Measurements from ENCODE around the gene IGIP.
"Not testable (repeated sequence)": the region's sequence is repeated elsewhere in the genome, so short reads cannot be mapped to it uniquely, and the experiment has no call there.

The IGIP gene

DNA sequence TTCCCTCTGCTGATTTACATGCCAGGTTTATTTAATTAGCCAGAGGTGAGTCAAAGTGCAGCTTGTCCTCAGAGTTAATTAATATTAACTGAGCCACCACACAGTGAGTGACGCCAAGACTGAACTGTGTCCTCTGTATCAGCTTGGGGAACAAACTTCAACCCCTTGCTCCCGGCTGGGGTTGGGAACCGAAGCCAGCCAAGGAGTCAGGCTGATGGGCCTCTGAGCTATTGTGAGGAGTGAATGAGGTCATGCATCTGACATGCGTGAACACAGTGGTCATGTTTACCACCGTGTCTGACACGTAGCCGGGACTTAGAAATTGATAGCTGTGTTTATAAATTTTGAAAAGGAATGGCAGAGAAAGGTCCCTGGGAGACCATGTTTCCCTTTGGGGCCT lies 17.1 kb downstream of the IGIP start:
- DNase-seq, result no peak

GRCh38 chr5:140143521-140144258 lies 18.0 kb downstream of the IGIP start:
- no peak for DNase-seq

DNA sequence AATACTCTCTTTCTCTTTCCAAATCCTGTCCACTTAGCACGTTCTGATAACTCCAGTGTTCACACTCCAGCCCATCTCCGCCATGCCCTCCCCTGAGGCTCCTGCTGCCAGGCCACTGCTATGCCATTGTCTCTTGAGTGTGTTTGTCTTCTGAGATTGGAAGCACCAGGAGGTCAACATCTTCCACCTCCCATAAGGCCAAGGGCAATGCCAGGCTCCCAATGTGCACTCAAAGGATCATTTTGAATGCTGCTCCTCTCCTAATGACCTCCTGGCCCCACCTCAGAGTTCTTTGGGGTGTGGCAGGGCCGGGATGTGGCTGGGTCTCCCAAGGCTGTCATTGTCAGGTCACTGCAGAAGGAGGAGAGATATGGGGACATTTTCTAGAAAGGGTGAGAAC lies 19.5 kb downstream of the IGIP start:
- DNase-seq, result no peak

DNA sequence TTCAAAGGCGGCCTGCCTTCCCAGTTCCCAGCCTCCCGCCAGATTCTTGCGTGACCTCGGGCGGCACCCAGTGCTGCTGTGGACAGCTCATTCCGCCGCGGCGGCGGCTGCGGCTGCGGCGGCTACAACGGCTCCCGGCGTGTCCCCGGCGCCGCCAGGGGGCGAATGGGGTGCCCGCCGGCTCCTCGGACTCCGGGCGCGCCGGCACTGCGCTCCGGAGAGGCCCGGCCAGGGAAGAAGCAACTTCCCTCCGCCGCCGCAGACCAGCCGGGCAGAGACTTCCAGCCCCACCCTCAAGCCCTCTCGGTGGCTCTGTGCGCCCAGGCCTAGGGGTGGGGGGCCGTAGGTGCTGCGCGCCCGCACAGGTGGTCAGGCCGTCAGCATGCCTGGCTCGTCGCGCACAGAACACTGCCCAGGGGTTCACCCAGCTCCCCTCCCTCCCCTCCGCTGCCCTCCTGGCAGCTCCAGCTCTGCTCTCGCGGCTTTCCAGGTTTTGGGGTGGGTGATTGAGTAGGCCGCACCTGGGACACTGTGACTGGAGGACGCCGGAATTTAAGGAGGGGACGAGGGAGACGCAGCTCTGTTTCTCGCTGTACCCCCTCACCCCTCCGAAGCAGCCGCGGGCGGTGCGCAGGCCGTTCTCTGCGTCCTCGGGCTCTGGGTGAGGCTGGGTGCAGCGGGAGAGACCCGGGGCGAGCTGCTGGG lies 20.2 kb downstream of the IGIP start:
- DNase-seq, result peak; percentile 12

DNA sequence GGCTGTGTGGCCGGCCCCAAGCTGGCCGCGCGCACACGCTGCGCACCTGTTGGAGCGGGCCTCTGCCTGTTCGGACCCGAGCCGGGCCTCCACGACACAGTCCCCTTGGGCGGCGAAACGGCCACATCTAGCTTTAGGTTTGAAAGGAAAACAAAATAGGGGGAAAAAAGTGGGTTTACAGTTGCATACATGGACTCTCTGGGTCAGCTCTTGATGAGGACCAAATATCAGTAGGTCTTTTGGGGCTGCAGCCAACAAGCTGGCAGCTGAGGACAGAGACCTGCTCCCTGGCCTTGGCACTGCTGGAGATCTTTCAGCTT lies 20.7 kb downstream of the IGIP start:
- DNase-seq, result no peak

DNA sequence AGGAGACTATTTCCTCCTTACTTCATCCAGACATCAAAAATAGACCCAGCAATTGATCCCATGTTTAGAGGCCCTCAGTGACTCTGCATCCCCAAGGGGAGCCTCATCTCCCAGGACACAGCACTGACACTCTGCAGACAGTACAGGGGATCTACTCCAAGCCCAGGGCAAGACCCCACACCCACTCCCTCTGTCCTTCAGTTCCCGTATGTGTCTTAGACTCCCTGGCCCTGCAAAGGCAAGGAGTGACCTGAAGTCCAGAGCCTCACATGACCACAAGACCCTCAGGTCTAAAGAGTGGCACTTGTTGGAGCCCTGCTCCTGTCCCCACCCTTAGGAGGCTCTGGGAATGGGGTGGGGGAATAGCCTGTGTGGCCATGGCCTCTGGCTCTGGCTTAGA lies 21.7 kb downstream of the IGIP start:
- DNase-seq, result no peak

- no peak for DNase-seq
Observed at GRCh38 chr5:140148508-140148907, 22.8 kb downstream of the IGIP start.

GRCh38 chr5:140150201-140150600 lies 24.5 kb downstream of the IGIP start:
- DNase-seq, result no peak

DNA sequence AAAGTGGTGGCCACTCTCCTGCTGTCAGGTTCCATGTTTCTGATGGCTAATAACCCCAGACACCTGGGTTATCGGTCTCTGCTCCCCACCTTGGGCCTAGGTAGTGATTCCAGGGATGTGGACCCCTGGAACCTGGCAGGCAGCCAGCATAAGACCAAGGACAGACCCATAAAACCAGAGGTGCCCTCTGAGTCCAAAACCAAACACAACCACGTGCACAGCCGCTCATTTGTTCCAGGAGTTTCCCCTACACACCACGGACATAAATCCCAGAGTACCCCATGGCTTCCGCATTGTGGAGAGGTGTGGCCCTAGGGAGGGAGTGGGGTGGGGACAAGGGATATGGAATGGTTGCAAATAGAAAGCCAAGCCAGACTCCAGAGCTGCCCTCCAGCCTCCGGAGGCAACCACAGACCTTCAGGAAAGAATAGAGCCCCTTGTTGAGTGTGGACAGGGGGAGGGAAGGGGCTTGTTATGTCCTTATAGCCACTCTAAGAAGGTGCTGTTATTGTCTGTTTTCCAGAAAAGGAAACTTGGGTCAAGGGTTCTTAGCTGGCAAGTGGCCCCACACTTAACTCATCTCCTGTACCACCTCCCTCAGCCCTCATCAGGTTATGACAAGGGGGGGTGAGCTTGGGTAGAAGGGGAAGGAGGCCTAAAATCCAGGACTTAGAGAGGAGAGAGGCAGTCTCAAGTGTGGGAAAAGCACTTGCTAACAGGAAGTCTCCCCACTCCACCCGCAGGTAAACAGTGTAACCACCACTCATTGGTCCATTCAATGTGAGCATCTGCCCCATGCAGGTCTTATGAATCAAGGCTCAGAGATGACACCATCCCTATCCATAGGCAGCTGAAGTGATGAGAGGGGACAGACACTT lies 25.6 kb downstream of the IGIP start:
- no peak for DNase-seq

DNA sequence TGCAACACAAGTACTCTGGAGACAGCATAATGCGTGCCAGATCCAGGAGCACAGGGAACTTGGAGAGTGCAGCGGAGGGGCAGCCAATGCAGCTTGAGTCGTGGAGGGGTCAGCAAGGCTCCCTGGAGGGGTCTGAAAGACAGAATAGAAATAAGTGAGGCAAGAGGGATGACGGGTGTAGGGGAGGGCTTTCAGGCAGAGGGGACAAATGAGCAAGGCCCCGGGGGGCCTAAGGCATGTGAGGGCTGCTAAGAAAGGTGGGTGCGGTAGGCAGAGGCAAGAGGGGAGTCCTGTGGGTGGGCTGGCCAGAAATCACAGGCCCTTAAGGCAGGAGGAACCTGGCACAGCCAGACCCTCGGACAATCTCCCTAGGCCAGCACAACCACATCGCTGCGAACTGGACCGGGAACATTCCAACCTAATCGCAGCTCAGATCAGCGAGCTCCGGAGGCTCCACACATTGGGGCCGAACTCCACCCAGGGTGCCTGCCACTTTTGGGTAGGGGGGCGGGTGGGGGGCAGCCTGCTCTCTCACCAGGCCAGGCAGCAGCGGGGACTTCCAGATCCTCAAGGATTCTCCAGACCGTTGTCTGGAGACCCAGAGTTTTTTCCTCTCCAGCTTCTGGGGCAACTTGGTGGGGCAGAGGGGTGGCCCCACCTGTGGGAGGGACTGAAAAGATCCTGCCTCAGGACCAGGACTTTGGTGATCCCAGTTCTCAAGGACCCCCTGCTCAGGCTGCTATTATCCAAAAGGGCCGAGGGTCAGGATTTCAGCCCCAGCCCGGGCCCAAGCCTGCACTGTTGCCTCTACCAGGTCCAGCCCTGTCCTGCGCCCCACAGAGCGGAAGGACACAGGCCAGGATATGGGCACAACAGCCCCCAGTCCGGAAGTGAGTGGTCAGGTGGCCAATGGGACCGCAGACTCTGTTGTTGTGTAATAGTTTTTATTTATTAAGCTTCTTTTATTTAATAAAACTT lies 26.6 kb downstream of the IGIP start:
- no peak for DNase-seq

- DNase-seq, result no peak
Observed at GRCh38 chr5:140153255-140153654, 27.5 kb downstream of the IGIP start.

DNA sequence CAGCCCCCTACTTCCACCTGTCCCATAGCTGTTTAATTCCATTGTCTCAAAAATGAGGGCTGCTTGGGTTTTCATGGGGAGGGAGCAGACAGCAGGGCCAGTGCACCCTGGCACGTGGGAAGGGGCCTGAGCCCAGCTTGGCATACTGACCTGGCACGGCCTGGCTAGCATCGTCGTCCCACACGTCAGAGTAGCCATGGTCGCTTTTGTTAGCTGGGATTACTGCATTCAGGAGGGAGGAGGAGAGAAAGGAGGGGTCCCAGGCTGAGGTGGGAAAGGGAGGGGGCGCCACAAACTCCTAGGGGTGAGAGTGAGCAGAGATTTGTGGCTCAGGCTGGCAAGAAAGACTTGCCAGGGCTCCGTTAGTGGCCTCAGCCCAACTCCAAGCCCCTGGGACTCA lies 28.2 kb downstream of the IGIP start:
- DNase-seq, result no peak

- DNase-seq, result not testable (repeated sequence)
Observed at GRCh38 chr5:140154710-140155381, 29.1 kb downstream of the IGIP start.

DNA sequence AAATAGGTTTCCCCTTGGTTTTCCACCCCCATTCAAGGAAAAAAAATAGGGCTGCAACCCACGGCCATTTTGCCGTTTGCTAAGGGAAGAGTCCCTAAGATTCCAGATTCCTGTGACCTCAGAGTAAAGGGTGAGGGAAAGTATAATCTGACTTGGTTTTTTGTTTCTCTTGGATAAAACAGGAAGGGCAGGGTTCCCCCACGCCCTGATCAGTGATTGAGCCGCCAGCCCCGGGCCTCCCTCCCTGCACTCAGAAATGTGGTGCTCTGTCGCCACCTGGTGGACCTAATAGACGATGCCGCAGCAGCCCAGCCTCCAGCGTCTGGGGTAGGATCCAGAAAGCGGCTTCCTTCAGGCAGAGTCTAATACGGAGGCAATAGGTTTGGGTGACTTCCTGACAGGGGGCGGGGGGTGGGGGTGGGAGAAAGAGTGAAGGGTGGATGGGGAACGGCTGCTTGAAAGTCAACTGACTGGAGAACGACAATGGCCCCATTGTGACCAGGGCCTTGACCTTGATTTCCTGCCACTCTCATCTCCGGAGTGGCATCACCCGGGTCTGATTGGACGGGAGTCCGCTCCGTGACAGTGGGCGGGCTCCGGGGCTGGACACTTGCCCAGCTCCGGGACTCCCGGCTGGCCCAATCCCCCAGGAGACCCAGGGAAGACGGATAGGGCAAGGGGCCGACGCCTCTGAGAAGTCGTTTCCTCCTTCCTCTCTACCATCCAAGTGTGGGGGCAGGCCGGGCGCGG lies 31.5 kb downstream of the IGIP start:
- DNase-seq, result peak; percentile 61

GRCh38 chr5:140159014-140159927 lies 33.5 kb downstream of the IGIP start:
- no peak for DNase-seq

GRCh38 chr5:140162275-140162674 lies 36.5 kb downstream of the IGIP start:
- no peak for DNase-seq

DNA sequence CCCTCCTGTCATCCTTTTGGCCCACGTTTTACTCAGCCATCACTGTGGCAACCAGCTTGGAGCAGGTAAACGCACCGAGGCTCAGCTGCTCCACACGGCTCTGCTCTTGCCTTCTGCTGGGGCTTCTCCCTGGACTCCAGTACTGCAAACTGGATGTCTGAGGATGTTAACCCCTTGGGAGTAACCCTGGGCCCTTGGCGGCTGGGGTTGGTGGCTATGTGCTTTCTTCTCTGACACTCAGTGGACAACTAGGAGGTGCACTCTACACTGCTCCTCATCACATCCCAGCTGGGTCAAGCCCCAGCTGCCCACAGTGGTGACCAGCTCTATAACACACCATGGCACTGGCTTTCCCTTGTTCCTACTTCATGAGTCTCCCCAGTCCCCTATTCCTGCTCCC lies 37.0 kb downstream of the IGIP start:
- DNase-seq, result no peak

DNA sequence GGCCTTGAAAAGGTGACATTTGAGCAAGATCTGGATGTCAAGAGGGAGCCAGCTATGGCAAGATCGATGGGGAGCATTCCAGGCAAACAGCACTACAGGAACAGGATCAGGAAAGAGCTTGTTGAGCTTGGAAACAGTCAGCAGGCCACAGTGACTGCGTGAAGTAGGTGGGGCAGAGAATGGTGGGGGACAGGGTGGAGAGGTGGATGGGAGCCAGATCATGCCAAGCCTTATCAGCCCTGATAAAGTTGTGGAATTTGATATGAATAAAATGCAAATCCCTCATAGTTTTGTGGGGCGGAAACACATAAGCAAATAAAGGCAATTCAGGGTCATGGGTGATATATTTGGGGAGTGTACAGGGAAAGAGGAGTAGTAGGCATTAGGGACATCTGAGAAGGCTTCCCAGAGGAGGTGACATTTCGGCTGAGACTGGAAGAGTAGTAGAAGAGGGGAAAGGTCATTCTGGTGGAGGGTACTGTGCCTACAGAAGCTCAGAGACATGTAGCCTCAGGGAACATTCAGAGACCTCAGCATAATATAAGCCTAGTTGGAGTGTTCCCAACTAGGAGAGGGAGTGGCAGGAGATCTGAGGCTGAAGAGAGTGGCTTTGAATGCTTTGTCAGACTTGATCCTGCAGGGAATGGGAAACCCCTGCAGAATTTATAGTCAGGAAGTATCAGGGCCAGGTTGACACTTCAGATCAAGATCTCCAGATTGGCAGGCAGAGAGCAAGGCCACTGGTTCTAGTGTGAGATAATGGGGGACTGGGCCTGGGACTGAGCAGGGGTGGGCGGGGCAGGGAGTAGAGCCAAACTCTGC lies 39.6 kb downstream of the IGIP start:
- DNase-seq, result no peak

DNA sequence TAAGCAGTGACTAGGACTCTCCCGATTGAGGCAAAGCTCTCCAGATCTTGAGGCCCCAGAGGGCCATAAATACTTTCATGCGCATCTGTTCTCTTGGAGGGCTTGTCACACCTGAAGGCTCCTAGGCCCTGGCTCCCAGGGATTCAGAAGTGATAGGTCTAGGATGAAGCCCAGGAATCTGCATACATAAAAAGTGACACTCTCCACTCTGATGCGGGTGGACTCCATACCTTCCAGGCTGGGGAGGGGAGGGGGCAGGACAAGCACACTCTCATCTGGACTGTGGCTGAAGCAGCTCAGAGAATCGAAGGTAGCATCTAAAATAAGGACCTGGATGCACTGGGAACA lies 40.2 kb downstream of the IGIP start:
- no peak for DNase-seq
